Hepatocyte (in vitro differentiated cells): ENCODE measurements around the gene CDK6. TPM values are rescaled to one million over a fixed set of nuclear protein-coding genes. Genes with fewer than 3 reads are reported as not detected.
A peak's percentile ranks its signal among the peaks of the same experiment; 100 is the strongest.

Experiments
- DNase-seq: peaks from one replicate; pipeline ENCODE4 v3.0.0-alpha.2; 2016; ENCODE audit warnings: low spot score
- H2AFZ ChIP-seq: fragments of 200-600 bp; sonication (generic); 2 replicates; pipeline ENCODE4 v1.6.0; 2016; ENCODE audit warnings: antibody characterized with exemption, mild to moderate bottlenecking
- H3K27ac ChIP-seq: fragments of 200-600 bp; sonication (generic); 2 replicates; pipeline ENCODE4 v1.5.1; 2016; ENCODE audit warnings: mild to moderate bottlenecking
- H3K27me3 ChIP-seq: fragments of 200-600 bp; sonication (generic); 2 replicates; pipeline ENCODE4 v1.6.1; 2016
- H3K36me3 ChIP-seq: fragments of 200-600 bp; sonication (generic); replicated peaks from 2 replicates; pipeline ENCODE4 v1.5.1; 2016; ENCODE audit warnings: low read depth; ENCODE audit not compliant: insufficient read depth
- H3K4me1 ChIP-seq: fragments of 200-600 bp; sonication (generic); 2 replicates; pipeline ENCODE4 v1.5.1; 2016; ENCODE audit warnings: mild to moderate bottlenecking, moderate library complexity; ENCODE audit not compliant: insufficient read depth
- H3K4me2 ChIP-seq: fragments of 200-600 bp; sonication (generic); 2 replicates; pipeline ENCODE4 v1.6.0; 2016
- H3K4me3 ChIP-seq: fragments of 200-600 bp; sonication (generic); 2 replicates; pipeline ENCODE4 v1.5.1; 2016; ENCODE audit warnings: mild to moderate bottlenecking
- H3K79me2 ChIP-seq: fragments of 200-600 bp; sonication (generic); 2 replicates; pipeline ENCODE4 v1.6.0; 2017; ENCODE audit warnings: mild to moderate bottlenecking
- H3K9me2 ChIP-seq: fragments of 200-600 bp; sonication (generic); replicated peaks from 2 replicates; pipeline ENCODE4 v1.6.0; 2017; ENCODE audit warnings: mild to moderate bottlenecking; ENCODE audit not compliant: insufficient read depth
- H3K9me3 ChIP-seq: fragments of 200-600 bp; sonication (generic); 2 replicates; pipeline ENCODE4 v1.5.1; 2016; ENCODE audit warnings: low read depth, mild to moderate bottlenecking
- H4K20me1 ChIP-seq: fragments of 200-600 bp; sonication (generic); 2 replicates; pipeline ENCODE4 v1.6.0; 2016; ENCODE audit warnings: mild to moderate bottlenecking; ENCODE audit not compliant: insufficient read depth, poor library complexity, severe bottlenecking
- CTCF ChIP-seq: fragments of 200-600 bp; sonication (generic); IDR thresholded peaks from 2 replicates; pipeline ENCODE4 v1.5.1; 2016; ENCODE audit warnings: antibody characterized with exemption, mild to moderate bottlenecking; ENCODE audit not compliant: poor library complexity
- EZH2 ChIP-seq: fragments of 200-600 bp; sonication (generic); IDR thresholded peaks from 2 replicates; pipeline ENCODE4 v1.6.1; 2016; ENCODE audit warnings: antibody characterized with exemption, mild to moderate bottlenecking, borderline replicate concordance
- EZH2phosphoT487 ChIP-seq: fragments of 200-600 bp; sonication (generic); IDR thresholded peaks from one replicate; pipeline ENCODE4 v1.6.1; 2018; ENCODE audit warnings: antibody characterized with exemption, mild to moderate bottlenecking, low read depth, moderate library complexity; ENCODE audit not compliant: unreplicated experiment, severe bottlenecking
- WGBS: methylation state at CpG from one replicate; pipeline ENCODE4 v1.1.6; 2016; ENCODE audit warnings: low lambda C conversion rate; ENCODE audit errors: missing lambda C conversion rate; 5-methylcytosine and 5-hydroxymethylcytosine counted together
- polyA plus RNA-seq: library from polyadenylated mRNA; unstranded; fragments of >200 nt; fragmentation: Nextera tagmentation; extraction: Ambion mirVana; gene quantifications from 2 replicates; pipeline ENCODE4 v1.2.1, GENCODE V29; 2016
- total RNA-seq: library from RNA; depleted of rRNA; stranded (reverse); fragments of >200 nt; gene quantifications from 2 replicates; pipeline ENCODE4 v1.2.3, GENCODE V29; 2014

The CDK6 gene
- total and polyA plus RNA-seq, 2 experiments from 2014 or later = 18.7 to 64.5 TPM

GRCh38 chr7:92634924-92635519 is 201.4 kb downstream of the CDK6 start:
- no peak overlapping the region for H3K4me3 ChIP-seq
- H3K79me2 ChIP-seq = peaks cover 32% of the 10 kb centered on the region
- H3K27me3 ChIP-seq = no peaks in the 10 kb centered on the region
- no peak overlapping the region for H2AFZ ChIP-seq
- H4K20me1 ChIP-seq = no peaks in the 10 kb centered on the region
- no peaks in the 10 kb centered on the region for H3K9me2 ChIP-seq
- 24% methylated on average over 4 of the region's 4 CpGs for WGBS
- H3K4me2 ChIP-seq = peak overlapping the region; percentile 11
- DNase-seq = peak; percentile 41
- no peak for TF ChIP-seq CTCF
- no peak for TF ChIP-seq EZH2
- no peak for TF ChIP-seq EZH2phosphoT487
- no peaks in the 10 kb centered on the region for H3K36me3 ChIP-seq
- peak overlapping the region; percentile 49 for H3K27ac ChIP-seq
- H3K9me3 ChIP-seq = no peaks in the 10 kb centered on the region
- H3K4me1 ChIP-seq = peaks cover 16% of the 10 kb centered on the region

DNA sequence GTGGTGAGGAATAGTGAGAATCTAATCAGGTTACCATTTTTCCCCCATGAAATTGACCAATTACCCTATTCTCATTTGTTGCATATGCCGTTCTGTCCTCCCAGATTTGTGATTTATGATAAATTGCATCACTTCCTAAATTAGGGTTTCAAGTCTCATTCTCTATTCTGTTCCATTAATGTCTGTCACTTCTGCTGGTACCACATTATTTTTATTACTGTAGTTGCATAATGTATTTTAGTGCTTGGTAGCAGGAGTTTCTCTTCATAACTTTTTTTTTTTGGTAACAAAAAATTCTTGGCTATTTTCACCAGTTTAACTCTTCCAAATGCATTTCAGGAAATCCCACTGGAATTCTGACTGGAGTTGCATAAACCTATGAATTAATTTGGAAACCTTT is 202.2 kb downstream of the CDK6 start:
- peaks cover 36% of the 10 kb centered on the region for H3K79me2 ChIP-seq
- H3K27me3 ChIP-seq = no peaks in the 10 kb centered on the region
- 87% methylated on average over 1 of the region's 1 CpG for WGBS
- peak overlapping the region; percentile 57 for H3K27ac ChIP-seq
- H3K36me3 ChIP-seq = no peaks in the 10 kb centered on the region
- H3K4me1 ChIP-seq = peaks cover 16% of the 10 kb centered on the region
- H3K9me2 ChIP-seq = no peaks in the 10 kb centered on the region
- H3K4me3 ChIP-seq = no peak overlapping the region
- no peaks in the 10 kb centered on the region for H4K20me1 ChIP-seq
- H2AFZ ChIP-seq = no peak overlapping the region
- no peaks in the 10 kb centered on the region for H3K9me3 ChIP-seq
- DNase-seq = no peak
- no peak overlapping the region for H3K4me2 ChIP-seq
- TF ChIP-seq CTCF = no peak
- TF ChIP-seq EZH2 = no peak
- TF ChIP-seq EZH2phosphoT487 = no peak

DNA sequence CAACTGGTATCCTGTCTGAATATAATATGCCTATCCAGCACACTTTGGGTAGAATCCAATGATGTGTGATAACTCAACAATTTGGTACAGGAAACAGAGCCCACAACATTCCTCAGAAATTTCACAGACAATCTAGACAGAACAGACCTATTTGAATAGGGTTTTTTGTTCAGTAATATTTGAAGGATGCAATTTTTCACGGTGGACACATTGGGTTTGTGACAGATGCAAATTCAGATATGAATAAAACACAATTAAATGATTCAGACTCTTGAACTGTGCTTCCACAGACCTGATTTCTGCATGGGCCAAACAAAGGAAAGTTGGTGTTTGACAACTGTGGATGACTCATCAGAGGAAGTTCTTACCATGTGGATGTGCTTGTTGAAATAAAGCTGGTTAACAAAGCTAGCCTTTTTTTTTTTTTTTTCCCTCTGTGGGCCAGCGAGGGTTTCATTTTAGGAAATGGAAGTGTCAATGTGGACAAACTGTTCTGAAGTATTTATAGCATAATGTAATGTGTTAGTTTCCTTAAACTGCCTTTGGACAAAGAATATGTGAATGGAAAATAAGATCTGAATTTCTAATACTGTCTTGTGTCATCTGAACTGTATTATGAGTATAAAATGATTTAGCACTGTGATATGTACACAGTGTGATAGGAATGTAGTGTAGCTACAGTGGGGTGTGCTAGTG is 203.0 kb downstream of the CDK6 start:
- no peaks in the 10 kb centered on the region for H3K9me3 ChIP-seq
- H3K27me3 ChIP-seq = no peaks in the 10 kb centered on the region
- H3K9me2 ChIP-seq = no peaks in the 10 kb centered on the region
- no peaks in the 10 kb centered on the region for H3K36me3 ChIP-seq
- 51% methylated on average over 2 of the region's 2 CpGs for WGBS
- H3K4me1 ChIP-seq = peaks cover 16% of the 10 kb centered on the region
- no peaks in the 10 kb centered on the region for H4K20me1 ChIP-seq
- TF ChIP-seq EZH2 (no peak), EZH2phosphoT487 (no peak), CTCF (no peak)
- peak; percentile 55 for DNase-seq
- H3K27ac ChIP-seq = peak overlapping the region; percentile 57
- H3K79me2 ChIP-seq = peaks cover 29% of the 10 kb centered on the region
- H3K4me2 ChIP-seq = peak overlapping the region; percentile 18
- no peak overlapping the region for H3K4me3 ChIP-seq
- no peak overlapping the region for H2AFZ ChIP-seq
